Measurements from ENCODE around the gene CSTPP1. TPM values are rescaled to one million over a fixed set of nuclear protein-coding genes. Genes with fewer than 3 reads are reported as not detected.

CSTPP1 gene
- total RNA-seq, 1 donor from 2014 or later: 36.9 TPM

- no peaks in the 10 kb centered on the region for H3K27me3 Mint-ChIP-seq (ENCODE audit: unreplicated experiment)
- peaks cover 3% of the 10 kb centered on the region for H3K36me3 Mint-ChIP-seq (ENCODE audit: unreplicated experiment)
- peak overlapping the region; percentile 82 for H3K4me3 Mint-ChIP-seq (ENCODE audit: unreplicated experiment)
- no peak for DNase-seq (ENCODE audit: extremely low spot score, unreplicated experiment)
- H3K4me1 Mint-ChIP-seq (ENCODE audit: unreplicated experiment): peaks cover 77% of the 10 kb centered on the region
- TF ChIP-seq CTCF (IDR thresholded peaks at IDR 0.05): peak; percentile 37
- no peaks in the 10 kb centered on the region for H3K9me3 Mint-ChIP-seq (ENCODE audit: unreplicated experiment)
- H3K27ac Mint-ChIP-seq (ENCODE audit: unreplicated experiment): peak overlapping the region; percentile 85
Observed at GRCh38 chr11:46916286-46917108, 20.1 kb upstream of the CSTPP1 start.

- DNase-seq (ENCODE audit: extremely low spot score, unreplicated experiment): no peak
- H3K9me3 Mint-ChIP-seq (ENCODE audit: unreplicated experiment): no peaks in the 10 kb centered on the region
- peak overlapping the region; percentile 82 for H3K4me3 Mint-ChIP-seq (ENCODE audit: unreplicated experiment)
- peak overlapping the region; percentile 85 for H3K27ac Mint-ChIP-seq (ENCODE audit: unreplicated experiment)
- no peak for TF ChIP-seq CTCF (IDR thresholded peaks at IDR 0.05)
- H3K4me1 Mint-ChIP-seq (ENCODE audit: unreplicated experiment): peaks cover 75% of the 10 kb centered on the region
- peaks cover 3% of the 10 kb centered on the region for H3K36me3 Mint-ChIP-seq (ENCODE audit: unreplicated experiment)
- no peaks in the 10 kb centered on the region for H3K27me3 Mint-ChIP-seq (ENCODE audit: unreplicated experiment)
Observed at GRCh38 chr11:46917109-46917761, 19.3 kb upstream of the CSTPP1 start.

GRCh38 chr11:46917762-46918082 is 18.8 kb upstream of the CSTPP1 start:
- peaks cover 71% of the 10 kb centered on the region for H3K4me1 Mint-ChIP-seq (ENCODE audit: unreplicated experiment)
- H3K27ac Mint-ChIP-seq (ENCODE audit: unreplicated experiment): peak overlapping the region; percentile 62

GRCh38 chr11:46918083-46918787 is 18.3 kb upstream of the CSTPP1 start, which contains the start of gene LRP4:
TSS of gene LRP4 (minus strand) at chr11:46918550. CDS start at chr11:46918379, 171 bp downstream.
- H3K36me3 Mint-ChIP-seq (ENCODE audit: unreplicated experiment): no peaks in the 10 kb centered on the region
- TF ChIP-seq CTCF (IDR thresholded peaks at IDR 0.05): peak; percentile 10
- H3K4me3 Mint-ChIP-seq (ENCODE audit: unreplicated experiment): peak within 1 kb of the TSS; percentile 82
- no peak for DNase-seq (ENCODE audit: extremely low spot score, unreplicated experiment)
- H3K4me1 Mint-ChIP-seq (ENCODE audit: unreplicated experiment): peaks cover 66% of the 10 kb centered on the region
- H3K27me3 Mint-ChIP-seq (ENCODE audit: unreplicated experiment): no peaks in the 10 kb centered on the region
- H3K27ac Mint-ChIP-seq (ENCODE audit: unreplicated experiment): peak within 1 kb of the TSS; percentile 94
- no peaks in the 10 kb centered on the region for H3K9me3 Mint-ChIP-seq (ENCODE audit: unreplicated experiment)

More at GRCh38 chr11:46917762-46918082, 18.8 kb upstream of the CSTPP1 start:
- no peaks in the 10 kb centered on the region for H3K9me3 Mint-ChIP-seq (ENCODE audit: unreplicated experiment)
- peak overlapping the region; percentile 82 for H3K4me3 Mint-ChIP-seq (ENCODE audit: unreplicated experiment)
- peaks cover 2% of the 10 kb centered on the region for H3K36me3 Mint-ChIP-seq (ENCODE audit: unreplicated experiment)
- no peak for DNase-seq (ENCODE audit: extremely low spot score, unreplicated experiment)
- no peak for TF ChIP-seq CTCF (IDR thresholded peaks at IDR 0.05)
- no peaks in the 10 kb centered on the region for H3K27me3 Mint-ChIP-seq (ENCODE audit: unreplicated experiment)
